Activated T-helper 9 cell treated with anti-CD3 and anti-CD28 coated beads, Interleukin-2, amount 50 U/mL, for 16 hours (primary cell): ENCODE data around the gene TOM1.
"Not testable (repeated sequence)": the region's sequence is repeated elsewhere in the genome, so short reads cannot be mapped to it uniquely, and the experiment has no call there.

ENCODE experiments used
- DNase-seq: peaks from one replicate; pipeline ENCODE4 v3.0.0-alpha.2; 2020; ENCODE audit warnings: low read depth

TOM1 gene

GRCh38 chr22:35345808-35346505 lies 46.3 kb downstream of the TOM1 start:
- DNase-seq = no peak

- no peak for DNase-seq
Measured at GRCh38 chr22:35346596-35347220, 47.0 kb downstream of the TOM1 start.

- DNase-seq = no peak
Measured at GRCh38 chr22:35347462-35347861, 47.8 kb downstream of the TOM1 start.

GRCh38 chr22:35348026-35348590 lies 48.4 kb downstream of the TOM1 start:
- DNase-seq = no peak

- DNase-seq = no peak
Measured at GRCh38 chr22:35348703-35349102, 49.0 kb downstream of the TOM1 start.

GRCh38 chr22:35349368-35349703 lies 49.6 kb downstream of the TOM1 start:
- DNase-seq = no peak

- DNase-seq = no peak
Measured at GRCh38 chr22:35349704-35350538, 50.2 kb downstream of the TOM1 start.

GRCh38 chr22:35350539-35351503 lies 51.1 kb downstream of the TOM1 start:
- peak; percentile 75 for DNase-seq

GRCh38 chr22:35352214-35353111 lies 52.8 kb downstream of the TOM1 start:
- no peak for DNase-seq

GRCh38 chr22:35353318-35353717 lies 53.6 kb downstream of the TOM1 start:
- DNase-seq = no peak

GRCh38 chr22:35354068-35354467 lies 54.4 kb downstream of the TOM1 start:
- DNase-seq = no peak

- no peak for DNase-seq
Measured at GRCh38 chr22:35357883-35358621, 58.4 kb downstream of the TOM1 start.

- DNase-seq = no peak
Measured at GRCh38 chr22:35359380-35360065, 59.8 kb downstream of the TOM1 start.

- DNase-seq = no peak
Measured at GRCh38 chr22:35361001-35361558, 61.4 kb downstream of the TOM1 start.

GRCh38 chr22:35363566-35364086 lies 63.9 kb downstream of the TOM1 start:
- DNase-seq = no peak

GRCh38 chr22:35364230-35364629 lies 64.5 kb downstream of the TOM1 start:
- not testable (repeated sequence) for DNase-seq

- no peak for DNase-seq
Measured at GRCh38 chr22:35367331-35367886, 67.7 kb downstream of the TOM1 start.

- no peak for DNase-seq
Measured at GRCh38 chr22:35368386-35368785, 68.7 kb downstream of the TOM1 start.
